CD4-positive, alpha-beta T cell treated with Interleukin-4 for 1 hour (primary cell): ENCODE measurements around the gene RAD51B.

Experiments
- DNase-seq, 2 donors: peaks; one replicate each; pipeline ENCODE4 v3.0.0-alpha.2; 2020 to 2022

Gene RAD51B

DNA sequence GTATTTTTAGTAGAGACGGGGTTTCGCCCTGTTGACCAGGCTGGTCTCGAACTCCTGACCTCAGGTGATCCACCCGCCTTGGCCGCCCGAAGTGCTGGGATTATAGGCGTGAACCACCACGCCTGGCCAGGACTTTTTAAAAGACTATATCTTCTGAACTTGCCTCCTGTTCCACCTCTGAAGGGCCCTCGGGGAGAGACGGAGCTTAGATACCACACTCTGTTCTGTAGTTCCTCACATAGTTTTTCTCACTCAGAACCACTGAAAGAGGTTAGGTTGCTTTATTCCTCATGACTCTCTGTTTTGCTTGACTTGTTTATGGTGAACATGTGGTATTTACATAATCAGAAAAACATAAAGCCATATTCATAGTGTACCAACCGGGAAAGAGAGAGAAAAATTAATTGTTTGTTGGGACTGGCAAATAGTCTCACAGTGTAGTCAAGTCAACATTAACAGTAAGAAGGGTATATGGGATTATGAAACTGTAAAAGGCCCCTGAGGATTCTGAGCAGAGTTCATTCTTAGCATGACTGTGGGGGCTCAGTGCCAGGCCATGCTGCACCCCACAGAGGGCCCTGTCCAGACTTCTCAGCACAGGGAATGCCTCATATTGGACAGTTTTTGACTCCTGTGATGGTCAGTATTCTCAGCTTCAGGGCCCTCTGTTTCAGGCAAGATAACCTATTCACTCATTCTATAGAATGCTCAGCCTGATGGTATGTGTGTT is 631.0 kb downstream of the RAD51B start:
- DNase-seq: no peak

DNA sequence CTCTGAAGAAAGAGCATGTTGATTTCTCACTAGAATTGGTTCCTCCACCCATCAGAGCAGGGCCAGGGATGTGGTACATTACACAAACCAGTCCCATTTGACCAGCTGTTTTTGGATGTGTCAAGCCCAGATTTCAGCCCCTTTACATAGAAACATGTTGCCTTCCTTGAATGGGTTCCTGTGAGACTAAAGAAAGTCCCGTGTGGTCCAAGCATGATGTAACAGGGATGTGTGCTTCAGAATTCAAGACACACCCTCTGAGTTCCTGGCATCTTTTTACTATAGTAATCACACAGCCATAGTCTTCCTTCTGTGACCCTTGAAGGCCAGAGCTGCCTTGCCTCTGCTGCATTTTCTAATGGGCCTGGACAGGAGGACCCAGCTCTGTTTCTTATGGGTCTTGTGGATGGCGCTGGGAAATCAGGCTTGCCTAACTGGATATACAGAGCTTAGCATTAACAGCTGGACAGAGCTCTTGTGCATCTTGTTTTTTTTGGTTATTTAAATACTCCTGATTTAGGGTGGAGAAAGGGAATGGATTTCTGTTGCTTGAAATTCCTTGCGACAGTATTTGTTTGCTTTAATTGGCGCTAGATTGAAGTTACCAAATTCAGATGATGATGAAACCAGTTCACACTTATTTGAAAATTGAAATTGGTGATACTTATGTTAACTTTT is 632.3 kb downstream of the RAD51B start:
- no peak for DNase-seq

DNA sequence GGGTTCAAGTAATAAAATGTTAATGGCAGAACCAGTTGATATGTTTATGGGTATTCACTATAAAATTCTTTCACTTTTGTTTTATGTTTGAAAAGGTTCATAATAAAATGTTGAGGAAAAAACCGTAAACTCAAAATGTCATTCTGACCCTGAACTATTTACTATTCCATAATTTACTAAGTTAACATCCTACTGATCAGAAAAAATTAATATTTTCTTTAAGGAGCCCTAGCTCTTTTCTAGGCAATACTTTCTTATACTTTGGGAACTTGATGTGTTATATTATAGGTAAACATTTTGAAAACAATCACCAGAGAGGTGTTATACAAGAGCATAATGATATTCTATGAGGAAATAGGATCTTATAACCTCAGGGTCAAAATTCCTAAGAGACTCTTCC is 638.7 kb downstream of the RAD51B start:
- no peak for DNase-seq

DNA sequence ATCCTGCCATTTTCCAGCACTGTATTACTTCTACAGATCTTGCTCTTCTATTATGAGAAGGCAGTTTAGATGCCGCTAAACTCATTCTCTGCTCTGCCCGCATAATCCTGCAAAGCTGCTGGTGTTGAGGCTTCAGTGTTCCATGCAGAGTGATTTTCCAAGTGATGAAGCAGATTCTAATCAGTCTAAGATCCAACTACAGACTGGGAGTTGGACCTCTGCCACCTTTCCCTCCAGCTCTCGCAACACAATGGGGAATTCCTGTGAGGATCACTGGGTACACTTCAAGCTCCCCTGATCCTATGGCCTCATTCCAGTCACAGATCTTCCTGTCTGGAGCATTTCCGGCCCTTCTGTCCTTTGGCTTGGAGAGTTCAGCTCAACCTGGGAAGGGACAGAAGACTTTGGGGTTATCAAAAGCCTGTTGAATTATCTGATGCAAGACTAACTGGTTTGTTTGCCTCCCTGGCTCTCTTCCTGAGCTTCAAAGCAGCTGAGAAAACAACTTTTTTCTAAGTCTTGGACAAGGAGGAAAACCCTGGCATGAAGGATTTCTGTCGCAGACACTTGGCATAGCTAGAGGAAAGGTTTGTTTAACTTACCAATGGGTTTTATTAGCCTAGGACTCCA is 639.4 kb downstream of the RAD51B start:
- no peak for DNase-seq

DNA sequence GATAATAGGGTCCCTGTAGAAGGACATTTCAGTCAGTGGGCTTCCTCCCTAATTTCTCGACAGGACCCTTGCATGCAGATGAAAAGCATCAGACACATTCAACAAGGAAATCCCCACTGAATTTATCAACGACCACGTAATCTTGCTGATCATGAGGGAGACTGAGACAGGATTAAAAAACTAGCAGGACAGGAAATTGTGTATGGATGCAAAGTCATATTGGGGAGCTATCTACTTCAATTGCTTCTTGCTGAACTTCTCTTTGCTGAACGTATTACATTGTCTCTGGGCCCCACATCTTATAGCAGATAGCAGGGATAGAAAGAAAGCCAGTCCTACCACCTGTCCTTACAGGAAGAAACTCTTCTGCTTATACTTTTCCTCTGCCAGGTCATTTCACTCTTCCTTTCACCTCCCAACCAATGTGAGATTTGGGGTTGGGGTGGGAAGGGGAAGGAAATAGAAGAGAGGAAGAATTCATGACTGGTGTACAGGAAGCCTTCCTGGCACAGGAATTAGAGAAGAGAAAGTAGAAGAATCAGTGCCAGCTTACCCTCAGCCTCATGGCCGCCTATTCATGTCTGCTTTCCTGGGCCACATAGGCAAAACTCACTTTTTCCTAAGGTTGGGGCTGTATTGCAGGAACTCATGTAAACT is 640.0 kb downstream of the RAD51B start:
- no peak for DNase-seq

DNA sequence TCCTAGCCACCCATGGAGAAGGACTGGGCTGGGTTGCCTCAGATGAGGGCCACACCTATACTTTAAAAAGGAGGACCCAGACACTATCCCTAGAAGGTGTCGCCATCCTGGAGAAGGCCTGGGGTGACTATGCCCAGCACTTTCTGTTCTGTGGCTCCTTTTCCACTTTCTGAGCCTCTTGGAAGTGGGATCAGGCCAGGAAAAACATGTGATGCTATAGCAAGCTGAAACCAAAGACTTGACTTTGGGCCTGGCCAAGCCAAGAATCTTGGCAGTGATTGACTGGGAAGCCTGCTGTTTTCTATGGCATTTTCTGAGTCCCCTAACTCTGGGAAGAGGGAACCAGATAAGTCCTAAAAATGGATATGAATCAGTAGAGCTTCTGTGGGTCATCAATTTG is 641.0 kb downstream of the RAD51B start:
- no peak for DNase-seq

DNA sequence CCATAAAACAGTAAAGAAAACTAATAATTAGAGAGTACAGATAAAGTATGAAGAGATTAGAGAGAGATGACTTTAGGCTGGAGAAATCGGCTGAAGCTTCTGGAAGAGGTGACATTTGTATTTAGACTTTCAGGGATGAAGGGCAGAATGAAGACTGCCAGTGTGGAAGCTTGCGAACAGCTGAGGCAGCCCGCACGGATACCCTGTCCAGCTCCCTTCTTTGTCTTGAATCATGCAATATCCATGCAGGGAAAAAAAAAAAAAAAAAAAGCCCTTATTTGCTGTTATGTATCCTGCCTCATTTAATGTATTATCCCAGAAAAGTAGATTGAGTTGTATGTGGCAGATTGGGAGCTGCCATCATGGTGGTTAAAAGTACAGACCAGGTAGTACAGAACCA is 641.5 kb downstream of the RAD51B start:
- DNase-seq: no peak

DNA sequence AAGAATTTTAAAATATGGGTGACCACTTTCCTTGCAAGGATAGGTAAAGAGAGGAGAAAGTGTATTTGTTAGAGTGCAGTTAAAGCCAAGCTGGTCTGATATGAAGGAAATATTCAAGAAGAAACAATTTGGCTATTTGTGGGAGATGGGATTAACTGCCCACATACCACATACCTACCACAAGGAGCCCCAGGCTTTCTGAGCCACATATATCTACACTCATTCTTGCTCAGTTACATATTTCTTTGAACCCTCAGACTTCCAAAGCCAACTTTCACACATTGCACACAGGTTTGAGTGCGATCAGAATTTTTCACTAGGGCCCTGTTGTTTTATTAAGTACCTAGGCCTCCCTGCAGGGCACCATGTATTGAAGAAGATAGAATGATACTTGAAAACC is 643.1 kb downstream of the RAD51B start:
- no peak for DNase-seq

DNA sequence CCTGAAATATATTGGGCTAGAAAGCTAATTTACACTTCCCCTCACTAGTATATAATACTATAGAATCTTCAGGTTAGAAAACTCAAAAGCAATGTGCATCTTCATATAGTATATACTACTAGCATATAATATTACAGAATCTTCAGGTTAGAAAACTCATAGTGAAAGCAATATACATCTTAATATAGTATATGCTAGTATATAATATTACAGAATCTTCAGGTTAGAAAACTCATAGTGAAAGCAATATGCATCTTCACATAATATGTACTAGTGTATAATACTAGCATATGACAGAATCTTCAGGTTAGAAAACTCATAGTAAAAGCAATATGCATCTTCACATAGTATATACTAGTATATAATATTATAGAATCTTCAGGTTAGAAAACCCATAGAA is 643.7 kb downstream of the RAD51B start:
- no peak for DNase-seq

DNA sequence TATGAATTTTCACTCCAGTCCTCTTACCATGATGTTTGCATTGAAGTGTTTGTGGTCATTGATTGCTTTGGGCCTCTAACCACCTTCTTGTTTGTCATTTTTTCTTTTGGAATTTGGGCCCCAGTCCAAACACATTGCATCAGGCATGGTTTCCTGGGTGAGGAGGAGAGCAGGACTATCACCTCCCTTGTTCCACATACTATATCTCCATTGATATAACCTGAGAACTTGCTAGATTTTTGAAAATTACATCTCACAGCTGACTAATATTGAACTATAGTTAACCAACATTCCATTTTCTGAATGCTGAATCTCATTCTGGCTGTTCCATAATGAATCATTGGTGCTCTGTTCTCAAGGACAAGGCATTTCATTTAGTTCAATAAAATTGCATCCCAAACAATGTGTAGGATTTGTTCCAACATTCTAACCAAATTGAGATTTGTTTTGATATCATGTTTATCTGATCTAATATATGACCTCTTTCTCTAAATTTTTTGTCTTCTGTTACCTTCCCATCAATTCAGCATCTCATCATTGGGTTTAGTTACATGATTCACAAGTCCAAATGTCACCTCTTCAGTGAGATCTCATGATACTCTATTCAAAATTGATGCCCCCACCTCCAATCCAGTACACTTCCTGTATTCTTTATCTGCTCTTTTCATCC is 644.3 kb downstream of the RAD51B start:
- DNase-seq: no peak

DNA sequence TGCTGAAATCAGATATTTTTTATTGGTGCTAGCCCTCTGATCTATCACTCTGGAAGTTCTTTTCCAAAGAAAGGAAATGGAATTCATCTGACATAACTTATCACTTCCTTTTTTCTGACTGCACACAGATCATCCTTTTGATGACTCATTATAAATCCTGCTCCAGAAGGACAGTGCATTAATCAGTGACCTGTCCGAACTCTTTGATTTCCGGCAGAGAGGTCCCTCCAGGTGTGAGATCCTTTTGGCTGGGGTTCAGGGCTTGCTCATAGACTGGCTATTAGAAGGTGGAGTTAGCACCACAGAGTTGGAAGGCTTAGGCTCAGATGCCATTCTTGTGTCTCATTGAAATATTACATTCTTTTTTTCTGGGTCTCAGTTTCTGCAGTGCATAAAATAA is 645.1 kb downstream of the RAD51B start:
- DNase-seq: no peak

DNA sequence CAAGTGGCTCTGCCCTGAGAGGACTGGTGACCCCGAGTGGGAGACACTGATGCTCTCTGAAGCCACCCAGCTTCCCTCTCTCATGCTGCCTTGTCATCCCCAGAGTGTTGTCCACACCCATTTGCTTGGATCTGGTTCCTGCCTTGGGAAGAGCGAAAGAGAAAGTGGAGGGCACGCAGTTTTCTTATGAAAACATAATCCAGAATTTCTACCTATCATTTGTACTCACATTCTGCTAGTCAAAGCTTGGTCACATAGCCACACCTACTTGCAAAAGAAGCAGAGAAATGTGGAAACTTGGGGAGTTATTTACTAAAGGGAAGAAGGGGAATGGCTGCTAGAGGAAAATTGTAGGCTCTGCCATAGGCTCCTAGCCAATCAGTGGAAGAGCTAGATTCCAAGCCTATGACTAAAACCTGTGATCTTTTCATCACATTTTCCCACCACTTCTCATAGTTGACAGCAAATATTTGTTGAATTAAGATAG is 647.0 kb downstream of the RAD51B start:
- DNase-seq: no peak

DNA sequence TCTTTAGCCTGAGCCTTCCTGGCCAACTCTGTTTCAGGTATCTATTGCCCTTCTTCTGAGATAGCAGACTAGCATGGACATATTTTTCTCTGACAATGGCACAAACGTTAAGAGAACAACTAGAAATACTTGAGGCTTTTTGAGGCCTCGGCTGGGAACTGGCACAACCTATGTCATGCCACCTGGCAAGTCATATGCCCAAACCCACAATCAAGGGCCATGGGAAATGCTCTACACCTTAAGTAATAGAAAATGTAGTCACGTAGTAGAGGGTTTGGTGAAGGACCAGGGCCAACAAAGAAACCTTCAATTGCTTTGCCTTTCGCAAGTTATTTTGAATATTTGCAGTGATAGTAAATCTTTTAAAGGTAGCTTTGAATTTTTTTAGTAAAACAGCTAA is 647.8 kb downstream of the RAD51B start:
- no peak for DNase-seq

DNA sequence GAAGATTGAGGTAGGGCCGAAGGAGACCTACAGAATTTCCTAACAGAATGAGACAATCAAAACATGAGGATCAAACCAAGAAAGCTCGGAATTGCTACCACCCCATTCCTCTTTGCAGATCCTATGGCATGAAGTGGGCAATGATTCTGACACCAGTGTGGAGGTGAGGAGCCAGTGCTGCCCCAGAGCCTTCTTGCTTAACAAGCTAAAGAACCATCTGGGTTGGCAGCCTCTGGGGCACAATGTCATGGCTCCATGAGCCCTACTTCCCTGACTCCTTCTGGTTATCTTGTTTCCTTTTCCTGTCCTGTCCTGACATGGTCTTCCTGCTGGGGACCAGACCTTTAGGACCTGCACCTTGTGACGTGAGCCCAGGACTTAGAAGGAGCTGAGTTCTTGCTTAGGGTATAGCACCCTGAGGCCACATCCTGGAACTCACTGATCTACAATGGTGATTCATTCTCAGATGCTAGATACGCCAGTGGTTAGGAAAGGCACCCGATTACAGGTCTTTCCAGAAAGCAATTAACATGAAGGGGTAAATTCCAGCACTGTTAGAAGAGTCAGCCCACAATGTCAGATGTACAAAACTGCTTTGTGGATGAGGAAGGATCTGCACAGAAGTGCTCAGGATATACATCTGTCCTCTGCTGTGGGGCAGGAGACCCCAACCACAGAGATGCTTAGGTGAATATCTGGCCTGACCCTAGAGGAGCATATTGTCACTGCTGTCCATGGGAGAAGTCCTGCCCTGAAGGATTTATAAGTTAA is 649.0 kb downstream of the RAD51B start:
- DNase-seq: peak; percentile 17 to 29

DNA sequence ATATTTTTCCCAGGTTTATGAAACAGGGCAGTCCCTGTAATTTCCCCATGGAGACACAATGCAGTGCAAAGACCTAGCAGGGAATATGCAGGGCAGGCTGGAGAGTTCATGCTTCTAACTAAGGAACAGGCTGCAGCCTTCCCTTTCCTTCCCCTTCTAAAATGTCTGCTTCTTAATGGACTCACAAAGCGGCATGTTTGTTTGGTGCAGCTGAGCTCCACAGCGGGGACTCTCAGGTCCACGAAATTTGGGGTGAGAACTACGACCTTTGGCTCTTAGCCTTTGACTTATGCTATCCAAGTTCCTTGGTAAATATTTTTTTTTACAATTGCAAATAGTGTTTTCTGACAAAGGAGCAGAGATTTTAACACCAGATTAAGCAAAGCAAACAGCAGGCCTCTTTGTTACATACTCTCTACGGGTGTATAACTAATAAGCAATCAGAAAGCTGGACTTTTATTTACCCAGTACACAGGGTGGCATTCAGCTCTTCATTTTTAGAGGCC is 649.7 kb downstream of the RAD51B start:
- DNase-seq: no peak

DNA sequence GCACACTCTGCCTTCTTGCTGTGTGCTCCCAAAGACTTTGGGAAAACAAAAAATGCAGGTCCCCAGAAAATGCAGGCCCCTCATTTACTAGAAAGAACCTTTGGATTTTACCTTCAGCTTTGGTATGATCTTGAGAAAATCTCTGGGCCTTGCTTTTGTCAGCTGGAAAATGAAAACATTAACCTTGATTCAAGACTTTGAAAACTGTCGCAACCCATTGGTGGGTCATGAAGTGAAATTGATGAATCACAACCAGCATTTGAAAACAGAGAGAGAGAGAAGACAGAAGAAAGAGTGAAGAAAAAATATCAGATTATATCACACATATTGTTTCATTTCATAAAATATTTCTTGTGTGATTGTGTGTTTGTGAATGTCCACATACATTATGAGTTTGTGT is 650.8 kb downstream of the RAD51B start:
- DNase-seq: no peak

DNA sequence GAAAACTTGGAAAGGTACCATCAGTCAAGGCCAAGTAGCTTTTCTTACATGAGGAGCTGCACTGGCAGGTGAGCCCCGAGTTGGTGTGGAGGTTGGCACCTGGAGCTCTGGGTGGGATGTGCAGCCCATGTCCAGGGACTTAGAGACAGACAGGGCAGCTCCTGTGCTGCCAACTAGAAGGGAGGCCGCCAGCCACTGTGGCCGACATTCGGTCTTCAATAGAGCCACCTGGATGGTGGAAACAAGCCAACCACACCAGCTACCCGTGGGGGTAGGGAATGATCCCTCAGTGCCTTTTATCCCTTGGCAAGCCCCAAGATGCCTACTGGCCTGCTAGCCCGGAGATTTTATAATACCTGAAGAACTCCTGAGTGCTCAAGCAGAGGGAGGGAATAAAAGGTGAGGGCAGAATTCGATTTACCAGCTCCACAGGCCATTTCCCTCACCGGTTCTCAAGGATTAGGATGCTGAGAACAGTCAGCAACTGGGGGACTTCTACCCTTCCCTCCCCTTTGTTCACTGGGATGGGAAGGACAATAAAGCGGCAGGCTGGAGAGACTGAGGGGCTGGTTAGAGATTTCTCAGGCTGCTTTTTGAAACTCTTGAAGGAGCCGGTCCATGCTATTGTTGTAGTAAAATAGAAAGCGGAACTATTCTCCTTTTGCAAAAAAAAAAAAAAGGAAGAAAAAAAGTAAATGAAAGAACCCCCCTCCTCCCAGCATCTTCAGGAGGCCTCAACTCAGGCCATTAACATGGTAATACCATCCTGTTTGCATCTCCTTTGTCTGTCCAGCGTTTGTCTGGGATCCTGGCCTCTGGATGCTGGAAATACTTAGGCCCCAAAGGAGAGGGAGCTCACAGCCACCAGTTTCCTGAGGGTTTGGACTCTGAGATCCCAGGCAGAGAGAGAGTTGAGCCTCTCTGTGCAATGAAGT is 651.7 kb downstream of the RAD51B start:
- DNase-seq: no peak

DNA sequence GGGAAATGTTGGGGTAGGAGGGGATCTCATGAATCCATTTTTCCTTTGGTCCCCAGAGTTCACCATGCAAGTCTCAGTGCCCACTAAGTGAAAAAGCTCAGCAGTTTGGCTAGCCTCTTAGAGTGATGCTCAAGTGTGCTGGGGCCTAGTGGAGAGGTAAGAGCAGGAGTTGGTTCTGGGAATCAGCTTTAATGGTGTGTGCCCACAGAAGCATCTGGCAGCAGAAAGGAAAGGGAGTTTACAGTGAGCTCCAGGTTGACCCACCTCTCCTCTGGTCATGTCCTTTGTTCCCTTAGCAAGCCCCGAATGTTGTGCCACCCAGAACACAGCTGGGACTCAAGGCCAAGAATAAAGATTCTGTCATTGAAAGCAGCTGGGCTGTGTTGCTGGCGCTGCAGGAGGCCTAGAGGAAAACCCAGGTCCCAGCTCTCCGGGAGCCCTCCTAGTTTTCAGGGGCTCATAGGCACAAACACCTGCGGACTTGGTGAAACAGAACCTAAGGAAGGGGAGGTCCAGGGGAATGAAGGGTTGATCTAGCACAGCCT is 652.5 kb downstream of the RAD51B start:
- no peak for DNase-seq

DNA sequence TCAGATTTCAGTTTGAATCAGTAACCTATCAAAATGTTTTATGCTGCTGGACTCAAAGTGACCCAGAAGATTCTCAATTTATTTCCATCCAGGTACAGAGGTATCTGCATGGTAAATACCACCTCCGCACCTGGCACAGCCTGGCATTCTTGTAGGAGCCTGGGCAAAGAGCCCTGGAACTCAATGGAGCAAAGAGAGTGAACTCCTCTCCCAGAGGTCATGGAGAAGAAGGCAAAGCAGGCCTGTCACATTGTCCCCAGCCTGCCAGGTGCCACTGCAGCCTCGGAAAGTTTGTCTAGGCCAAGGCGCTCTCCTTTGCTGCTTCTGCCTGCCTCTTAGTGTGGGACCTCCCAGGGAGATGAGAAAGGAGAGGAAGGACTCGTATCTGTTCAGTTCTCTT is 653.5 kb downstream of the RAD51B start:
- DNase-seq: no peak

DNA sequence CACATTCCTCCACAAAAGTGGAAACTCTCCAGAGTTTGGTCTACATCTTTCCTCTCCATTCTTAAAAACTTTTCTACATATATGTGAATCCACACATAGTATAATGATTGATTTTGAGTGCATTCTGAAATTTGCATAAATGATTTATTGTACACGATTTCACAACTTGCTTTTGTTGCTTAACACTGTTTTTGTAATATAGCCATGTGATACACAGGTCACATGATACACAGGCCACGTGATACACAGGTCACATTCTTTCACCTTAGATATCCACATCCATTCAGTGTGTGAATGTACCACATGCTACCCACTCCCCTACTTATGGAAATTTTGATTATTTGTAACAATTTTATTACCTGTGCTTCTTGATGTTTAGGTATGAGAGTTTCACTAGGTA is 654.2 kb downstream of the RAD51B start:
- DNase-seq: no peak

DNA sequence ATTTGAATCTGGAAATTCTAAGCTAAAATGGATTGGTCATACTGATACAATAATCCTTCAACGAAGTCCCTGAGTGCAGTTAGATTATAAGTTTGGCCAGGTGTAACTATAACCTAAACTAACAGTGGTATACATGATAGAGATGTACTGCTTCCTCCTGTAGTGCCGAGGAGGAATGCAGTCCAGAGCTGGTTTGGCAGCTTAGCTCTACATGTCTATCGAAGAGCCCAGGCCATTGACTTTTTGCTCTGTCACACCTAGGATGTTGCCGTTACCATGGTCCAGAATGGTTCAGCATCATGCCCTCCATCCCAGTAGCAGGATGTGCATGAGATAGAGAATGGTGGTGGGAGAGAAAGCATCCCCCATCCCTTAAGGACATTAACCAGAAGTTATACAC is 655.2 kb downstream of the RAD51B start:
- no peak for DNase-seq
